GM19238 (cell line): Measurements from ENCODE around the gene SMCO4.

ENCODE experiments used
- DNase-seq: peaks from one replicate; pipeline ENCODE4 v3.0.0; 2011; ENCODE audit warnings: low spot score; ENCODE audit not compliant: insufficient read length

SMCO4 gene

DNA sequence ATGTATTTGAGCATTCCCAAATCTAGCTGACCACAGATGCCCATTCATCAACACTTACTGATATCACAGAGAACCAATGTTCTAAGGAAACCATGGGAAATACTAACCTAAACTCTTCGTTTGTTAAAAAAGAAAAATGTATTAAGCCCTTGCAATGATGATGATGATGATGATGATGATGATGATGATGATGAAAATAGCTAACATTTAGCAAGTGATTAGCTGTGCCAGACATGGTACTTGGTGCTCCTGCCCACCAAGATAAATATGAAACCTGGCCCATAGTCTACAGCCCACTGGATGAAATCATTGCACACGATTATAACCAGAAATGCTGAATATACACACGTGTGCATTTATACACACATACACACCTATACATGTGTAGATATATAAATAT lies 37.5 kb downstream of the SMCO4 start:
- no peak for DNase-seq

DNA sequence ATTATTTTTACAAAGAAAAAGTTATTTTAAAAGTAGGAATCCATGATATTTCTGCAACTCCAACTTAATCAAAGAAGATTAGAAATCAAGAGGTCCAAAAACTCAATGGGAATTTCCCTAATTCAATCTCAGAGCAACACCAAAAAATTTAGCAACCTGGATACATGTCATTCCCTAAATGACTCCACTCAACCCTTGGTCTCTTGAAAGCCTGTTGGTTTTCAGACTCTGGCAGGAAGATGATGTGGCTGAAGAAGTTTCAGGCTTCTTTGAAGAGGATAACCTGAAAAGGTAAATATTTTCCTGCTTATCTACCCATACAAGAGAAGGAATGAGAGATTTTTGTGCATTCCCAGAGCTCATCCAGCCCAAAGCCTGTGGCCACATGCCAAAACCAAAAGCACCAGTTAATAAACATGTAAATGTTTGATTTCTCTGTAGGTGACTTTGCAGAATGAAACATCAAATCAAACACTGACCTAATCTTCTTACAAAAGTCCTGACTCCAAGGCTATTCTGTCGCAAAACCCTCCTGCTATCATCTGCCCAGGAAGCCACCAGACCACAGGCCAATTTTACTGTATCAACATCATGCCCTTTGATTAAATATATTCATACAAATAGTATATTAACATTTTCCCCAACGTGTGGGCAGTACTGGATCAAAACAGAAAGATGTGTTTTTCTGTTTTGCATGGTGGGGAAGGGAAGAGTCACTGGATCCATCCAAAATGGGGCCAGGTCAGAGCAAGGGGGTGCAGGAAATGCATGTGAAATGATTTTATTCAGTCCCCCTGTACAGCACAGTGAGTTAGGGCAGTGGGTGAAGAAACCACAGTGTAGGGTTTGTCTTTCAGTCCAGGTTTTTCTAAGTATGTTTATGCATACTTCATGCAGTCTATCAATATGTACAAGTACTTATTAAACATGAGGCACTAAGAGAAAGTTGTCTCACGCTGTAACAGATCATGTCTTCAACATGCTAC lies 38.8 kb downstream of the SMCO4 start:
- DNase-seq = no peak

DNA sequence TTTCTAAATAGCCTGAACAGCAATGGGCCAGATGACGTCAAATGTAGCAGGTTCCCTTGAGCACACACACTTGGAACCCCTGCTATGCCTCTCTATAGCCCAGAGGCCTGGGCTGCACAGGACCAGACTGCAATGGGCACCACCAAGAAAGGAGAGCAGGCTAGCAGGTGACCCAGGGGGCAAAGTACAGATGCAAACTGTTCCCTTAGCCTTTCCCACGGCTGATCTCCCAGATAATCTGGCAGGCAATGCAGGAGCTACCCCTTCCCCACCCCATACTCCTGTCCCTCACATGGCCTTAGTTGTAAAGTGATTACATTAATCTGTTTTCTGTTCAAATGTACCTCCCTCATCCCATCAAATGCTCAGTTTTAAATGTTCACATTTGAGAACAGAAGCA lies 41.3 kb downstream of the SMCO4 start:
- no peak for DNase-seq

DNA sequence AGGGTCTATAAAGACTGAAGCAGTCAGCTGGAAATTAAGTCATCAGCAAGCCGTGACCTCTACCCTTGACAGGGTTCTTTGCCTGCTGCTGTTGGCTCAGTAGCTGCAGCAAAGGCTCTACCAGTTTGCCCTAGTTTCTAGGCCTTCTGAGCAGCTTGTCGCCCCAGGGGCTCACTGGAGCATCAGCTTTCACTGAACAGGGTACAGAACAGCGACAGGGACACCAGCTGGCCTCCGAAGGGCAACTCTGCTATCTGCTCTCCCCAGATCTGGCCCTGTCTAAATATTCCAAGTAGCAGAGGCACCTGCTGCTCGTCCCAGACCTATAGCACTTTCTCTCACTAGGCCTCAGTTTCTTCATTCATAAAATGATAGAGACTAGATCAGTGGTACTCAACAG lies 42.4 kb downstream of the SMCO4 start:
- no peak for DNase-seq

DNA sequence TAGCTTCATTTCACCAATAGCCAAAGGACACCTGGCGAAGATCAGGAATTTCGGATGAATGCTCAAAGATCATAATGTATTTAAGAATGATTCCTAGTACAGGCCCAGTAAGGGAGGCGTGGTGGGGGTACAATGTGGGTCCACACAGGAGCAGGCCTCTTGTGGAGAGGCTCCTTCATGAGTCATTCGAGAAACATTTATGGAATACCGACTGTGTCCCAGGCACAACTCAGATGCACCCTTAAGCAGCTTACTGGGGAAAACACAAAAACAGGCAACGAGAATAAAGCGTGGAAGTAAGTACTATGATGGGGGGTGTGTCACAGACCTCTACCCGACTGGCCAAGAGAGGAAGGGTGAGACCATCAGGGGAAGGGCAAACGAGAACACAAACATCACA lies 44.5 kb downstream of the SMCO4 start:
- DNase-seq = no peak

DNA sequence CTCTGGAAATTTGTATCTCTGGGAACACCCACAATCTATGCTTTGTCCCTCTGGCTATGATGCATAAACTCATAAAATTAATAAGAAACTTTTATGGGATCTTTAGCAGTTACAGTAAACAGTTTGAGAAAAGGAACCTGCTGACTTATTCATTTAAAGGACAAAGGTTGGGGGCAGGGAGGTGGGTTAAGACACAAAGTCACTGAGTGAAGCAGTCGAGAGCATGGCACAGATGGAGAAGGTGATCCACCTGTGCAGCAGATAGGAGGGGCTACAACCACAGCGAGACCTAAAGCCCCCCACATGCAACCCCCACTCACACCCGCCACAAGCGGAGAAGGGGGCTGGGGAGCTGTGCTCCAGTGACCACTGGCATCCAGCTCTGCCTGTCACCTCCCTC lies 45.0 kb downstream of the SMCO4 start:
- DNase-seq = no peak

DNA sequence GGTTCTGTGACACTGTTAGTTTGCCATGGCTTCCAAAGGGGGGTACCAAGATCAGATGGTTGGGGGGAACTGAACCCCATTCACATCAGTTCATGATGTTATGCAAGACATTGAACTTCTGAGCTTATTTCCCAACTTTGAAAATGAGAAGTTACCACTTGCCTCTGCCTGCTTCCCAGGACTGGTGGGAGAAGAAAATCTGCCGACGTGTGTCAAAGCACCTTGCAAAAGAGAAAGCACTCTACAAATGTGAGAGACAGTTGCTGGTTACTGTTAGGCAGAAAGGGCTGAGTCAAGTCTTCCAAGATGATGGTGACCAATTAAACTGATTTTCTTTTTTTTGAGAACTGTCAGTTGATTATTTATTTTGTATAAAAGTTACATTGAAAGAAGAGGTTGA lies 45.6 kb downstream of the SMCO4 start:
- DNase-seq = no peak

DNA sequence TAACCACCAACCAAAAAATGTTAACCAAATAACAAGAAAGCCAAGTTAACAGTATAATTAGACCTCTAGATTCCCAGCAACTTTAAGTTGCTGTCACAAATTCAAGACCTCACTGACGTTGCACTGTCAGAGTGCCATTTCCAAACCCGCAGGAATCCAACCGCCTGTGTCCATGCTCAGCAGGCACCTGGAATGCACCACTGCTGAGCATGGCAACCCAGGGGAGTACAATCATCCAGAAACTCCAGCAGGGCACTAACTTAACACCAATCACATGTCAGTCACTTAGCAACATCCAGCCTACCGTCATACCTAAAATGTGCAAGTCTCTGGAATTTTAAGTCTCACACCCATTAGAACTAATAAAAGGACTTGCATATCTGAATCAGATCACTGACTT lies 48.8 kb downstream of the SMCO4 start:
- no peak for DNase-seq

DNA sequence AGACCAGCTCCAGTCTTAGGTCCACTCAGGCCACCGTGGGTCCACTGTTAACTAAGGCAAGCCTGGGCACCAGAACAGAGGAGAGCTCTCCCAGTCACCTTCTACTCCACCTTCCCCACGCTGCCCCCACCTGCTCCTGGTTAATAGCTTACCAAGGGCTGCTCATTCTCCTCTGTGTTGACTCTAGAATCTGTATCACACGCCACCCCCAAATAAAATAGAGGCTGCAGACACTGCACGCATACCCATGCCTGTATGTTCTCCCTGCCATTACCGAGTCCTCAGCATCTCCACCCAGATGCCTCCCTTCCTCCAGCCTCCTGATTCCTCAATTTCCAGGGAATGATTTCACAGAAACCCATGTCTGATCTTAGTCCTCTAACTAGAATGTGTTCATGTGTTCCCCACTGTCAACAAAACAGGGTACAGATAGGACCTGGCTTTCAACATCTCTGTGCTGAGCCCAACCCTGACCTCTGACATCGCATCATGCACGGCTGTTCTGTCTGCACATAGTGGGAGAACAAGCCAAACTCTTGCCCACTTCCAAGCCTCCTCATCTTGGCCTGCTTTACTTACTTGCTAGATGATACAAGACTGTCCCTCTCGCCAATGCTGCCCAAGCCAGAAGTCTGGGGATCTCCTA lies 49.8 kb downstream of the SMCO4 start:
- DNase-seq = no peak

DNA sequence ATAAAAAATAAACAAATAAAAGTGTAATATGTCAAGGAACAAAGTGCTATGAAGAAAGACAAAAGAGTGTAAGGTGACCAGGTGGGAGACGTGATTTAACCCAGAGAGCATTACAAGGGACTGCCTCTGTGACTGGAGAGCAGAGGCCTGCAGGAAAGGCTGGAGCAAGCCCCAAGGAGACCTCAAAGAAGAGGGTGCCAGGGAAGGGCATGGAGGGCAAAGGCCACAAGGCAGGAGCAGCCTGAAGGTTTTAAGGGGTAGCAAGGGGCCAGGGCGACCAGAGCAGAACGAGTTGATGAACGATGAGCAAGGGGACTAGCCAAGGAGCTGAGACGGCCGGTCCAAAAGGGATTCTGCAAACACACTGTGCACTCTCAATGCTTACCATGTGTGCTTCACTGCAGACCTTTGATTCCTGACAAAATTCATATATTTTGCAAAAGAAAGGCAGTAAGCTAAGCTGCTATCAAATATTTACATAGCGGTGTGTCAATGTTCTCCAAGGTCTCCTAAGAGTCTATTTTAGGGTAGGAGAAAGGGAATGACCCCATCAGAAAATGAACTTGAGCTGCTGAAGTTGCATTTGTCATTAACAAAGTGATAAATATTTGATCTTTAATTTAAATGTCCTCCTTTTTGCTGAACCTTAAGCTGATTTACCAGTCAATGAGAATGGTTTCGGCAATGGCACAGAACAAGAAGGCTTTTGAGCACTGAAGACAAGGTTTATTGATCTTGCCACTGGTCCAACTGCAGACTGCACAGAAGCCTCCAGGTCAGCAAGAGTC lies 50.5 kb downstream of the SMCO4 start:
- no peak for DNase-seq

DNA sequence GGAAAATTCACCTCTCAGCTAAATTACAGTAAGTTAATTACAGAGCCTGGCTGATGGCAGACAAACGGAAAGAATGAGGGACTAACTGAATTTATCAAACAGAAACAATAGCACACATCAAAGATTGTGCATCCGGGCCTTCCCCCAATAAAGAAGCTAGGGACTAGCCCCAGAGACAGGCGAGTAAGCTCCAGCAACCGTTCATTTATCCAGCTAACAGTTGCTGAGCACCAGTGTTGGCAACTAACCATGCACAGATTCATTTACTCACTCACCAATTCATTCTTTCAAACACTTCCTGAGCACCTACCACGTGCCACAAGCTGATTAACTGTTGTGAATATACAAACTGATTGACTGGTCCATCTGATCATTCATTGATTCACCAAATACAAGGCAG lies 51.2 kb downstream of the SMCO4 start:
- DNase-seq = no peak

DNA sequence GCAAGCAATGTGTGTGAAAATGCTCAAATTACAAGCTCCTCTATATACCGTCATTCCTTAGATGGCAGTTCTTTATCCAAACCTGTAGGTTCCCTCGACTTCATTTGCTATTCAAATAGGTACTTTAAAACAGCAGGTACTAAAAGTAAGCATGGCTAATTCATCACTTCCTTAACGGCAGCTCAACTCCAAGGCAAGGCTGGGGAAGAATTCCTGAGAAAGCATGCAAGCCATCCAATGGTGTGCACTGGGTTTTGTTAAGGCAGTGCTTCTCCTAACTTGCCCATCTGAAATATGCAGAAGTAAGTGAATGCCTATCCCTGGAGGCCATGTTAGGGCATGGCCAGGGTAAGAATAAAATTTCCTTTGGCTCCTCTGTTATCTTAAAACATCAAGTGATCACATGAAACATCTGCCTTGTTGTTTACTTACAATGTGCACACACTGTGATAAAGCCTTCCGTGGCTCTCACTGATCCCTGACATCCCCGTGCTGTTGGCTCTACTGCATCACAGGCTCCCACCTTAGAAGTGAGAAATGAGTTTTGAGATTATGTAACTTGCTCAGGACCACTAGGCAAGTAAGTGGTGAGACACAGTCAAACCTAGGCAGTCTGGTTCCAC lies 52.1 kb downstream of the SMCO4 start:
- DNase-seq = no peak

DNA sequence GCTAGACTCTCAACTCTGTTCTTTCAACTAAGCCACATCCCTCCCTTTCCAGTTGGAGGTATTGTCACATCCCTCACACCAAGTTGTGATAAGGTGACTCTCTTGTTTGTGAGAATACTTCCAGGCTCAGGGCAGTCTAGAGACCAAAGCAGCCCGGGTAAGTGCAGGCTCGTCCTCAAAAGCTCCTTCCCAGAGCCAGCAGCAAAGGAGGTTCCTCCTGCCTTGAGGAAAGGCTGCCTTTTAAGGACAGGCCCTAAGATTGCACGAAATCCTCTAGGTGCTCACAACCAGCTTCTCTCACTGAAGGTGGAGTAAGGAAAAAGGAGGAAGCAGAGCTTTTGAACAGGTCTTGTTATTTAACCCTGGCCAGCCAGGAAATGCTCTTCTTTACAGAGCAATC lies 53.4 kb downstream of the SMCO4 start:
- no peak for DNase-seq

DNA sequence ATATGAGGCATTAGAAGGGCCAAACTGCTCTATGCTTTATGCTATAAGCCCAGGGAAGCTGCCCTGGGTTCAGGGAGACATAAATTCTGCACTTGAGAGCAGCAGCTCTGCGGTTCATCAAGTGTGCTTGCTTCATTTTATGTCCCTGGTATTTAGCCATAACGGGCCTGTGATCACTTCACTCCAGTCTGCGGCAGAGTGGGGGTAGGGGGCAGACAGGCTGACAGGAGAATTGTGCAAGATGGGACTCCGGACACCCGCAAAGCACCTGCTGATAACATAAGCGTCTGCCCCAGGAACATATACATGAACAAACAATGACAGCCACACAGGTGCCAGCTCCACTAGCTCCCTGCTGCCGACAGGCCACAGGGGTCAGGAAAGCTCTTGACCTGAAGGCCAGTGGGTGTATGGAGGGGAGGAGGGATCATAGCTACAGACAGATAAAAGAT lies 56.1 kb downstream of the SMCO4 start:
- DNase-seq = no peak

DNA sequence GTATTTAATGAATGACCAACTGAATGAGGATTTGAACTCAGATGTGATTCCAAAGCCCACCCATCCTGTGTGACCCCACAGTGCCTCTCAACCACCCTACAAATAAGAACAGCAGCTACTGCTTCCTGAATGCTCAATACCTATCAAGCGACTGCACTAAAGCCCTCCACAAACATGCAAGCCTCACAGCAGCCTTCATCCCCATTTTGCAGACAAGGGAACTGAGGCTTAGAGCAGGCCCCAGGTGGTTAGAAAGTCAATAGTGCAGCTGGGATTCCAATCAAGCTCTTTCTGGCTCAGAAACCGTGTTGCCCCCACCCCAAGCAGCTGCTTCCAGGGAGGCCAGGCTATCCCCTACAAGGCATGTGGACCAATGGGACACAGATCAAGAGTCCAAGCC lies 57.2 kb downstream of the SMCO4 start:
- DNase-seq = no peak

DNA sequence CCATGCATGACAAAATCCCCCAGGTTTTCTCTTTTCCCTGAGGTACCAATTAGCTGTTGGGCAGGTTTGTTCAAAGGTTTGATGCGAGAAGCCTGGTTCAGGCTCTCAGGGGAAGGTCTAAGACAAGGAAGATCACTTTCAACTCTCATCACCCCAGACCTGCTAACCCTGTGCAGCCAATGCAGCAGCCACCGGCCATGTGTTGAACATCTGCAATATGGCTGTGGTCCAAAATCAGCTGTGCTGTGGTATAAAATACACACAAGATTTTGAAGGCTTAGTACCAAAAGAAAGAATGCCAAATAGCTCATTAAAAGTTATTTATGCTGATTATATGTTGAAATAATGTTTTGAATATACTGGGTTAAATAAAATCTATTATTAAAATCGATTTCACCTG lies 58.5 kb downstream of the SMCO4 start:
- no peak for DNase-seq

DNA sequence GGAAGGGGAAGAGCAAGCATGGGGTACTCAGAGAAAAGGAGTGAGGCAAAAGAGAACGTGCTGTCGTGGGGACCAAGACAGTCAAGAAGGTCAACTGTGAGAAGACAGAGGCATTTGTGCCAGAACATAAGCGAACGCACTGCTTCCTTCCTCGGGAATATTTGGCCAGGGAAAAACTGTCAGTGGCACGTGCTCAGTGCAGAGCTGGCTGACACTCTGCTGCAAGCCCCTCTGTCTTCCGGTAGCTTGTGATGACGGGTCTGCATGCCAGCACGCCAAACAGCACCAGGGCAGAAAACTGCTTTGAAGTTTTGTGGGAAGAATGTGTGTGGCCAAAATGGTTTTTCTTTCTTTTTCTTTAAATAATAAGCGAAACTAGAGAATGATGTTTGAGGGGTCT lies 60.6 kb downstream of the SMCO4 start:
- DNase-seq = no peak

DNA sequence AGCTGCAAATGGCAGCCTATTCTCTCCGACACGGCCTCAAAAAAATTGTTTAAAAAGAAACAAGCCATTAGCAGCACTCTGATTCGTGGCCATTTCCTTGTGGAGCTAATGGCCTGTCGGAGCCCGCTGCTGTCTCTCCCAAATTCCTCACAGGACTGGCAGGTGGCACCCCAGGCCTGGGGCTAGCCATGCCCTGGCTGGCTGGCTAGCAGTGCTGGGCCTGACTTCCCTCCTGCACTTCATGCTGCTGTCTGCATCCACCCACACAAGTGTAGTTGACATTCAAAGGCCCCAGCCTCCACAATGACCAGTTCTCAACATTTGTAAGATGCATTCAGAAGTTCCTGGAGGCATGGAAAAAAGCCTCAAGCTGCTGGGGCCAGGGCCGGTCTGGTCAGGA lies 61.5 kb downstream of the SMCO4 start:
- DNase-seq = no peak

DNA sequence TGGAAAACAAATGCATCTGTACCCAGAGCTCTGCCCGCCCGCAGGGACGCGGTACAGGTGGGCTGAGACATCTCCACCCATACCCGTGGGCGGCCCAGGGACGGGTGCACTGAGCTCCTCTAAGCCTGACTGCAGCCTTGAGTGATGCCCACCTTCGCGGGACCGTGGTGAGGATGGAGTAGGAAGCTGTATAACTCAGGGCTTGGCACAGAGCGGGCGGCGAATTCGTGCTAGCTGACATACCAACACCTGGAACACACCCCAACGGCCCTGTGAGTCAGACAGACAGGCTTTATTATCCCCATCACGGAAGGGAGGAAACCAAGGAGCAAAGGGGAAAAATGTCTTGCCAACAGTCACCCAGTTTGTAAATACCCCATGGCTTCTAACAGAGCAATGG lies 61.9 kb downstream of the SMCO4 start:
- no peak for DNase-seq

DNA sequence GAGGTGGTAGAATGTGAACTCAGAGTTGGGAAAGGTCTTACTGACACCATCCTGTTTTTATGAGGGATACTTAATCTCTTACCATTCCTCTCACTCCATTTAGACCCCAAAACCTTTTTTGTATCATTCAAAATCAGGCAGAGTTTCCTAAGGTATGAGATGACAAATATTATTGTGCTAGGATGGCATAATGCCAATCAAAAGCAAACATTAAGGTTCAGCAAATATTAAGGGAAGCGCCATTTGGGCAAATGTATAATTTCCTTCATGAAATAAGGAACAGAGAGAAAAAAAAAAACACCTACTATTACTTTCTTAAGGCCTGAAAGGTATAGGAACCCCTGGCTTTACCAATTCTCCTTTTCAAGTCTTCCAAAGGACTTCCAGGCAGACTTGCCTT lies 62.4 kb downstream of the SMCO4 start:
- no peak for DNase-seq

DNA sequence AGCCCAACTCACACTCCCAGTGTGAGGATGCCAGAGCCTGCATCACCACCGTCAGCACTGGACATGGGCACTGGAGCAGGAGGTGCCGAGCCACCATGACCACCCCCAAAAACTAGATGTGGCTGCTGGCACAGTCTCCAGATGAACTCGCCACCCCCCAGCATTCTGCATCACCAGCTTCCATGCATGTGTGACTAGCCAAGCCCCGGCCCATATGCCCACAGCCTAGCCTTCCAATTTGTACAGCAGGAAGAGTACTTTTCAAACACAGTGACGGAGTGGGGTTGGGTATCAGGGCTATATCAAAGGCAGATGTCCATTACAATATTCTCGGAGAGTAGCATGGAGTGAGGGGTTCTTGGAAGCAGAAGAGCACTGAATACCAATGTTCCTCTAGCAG lies 62.9 kb downstream of the SMCO4 start:
- DNase-seq = no peak

DNA sequence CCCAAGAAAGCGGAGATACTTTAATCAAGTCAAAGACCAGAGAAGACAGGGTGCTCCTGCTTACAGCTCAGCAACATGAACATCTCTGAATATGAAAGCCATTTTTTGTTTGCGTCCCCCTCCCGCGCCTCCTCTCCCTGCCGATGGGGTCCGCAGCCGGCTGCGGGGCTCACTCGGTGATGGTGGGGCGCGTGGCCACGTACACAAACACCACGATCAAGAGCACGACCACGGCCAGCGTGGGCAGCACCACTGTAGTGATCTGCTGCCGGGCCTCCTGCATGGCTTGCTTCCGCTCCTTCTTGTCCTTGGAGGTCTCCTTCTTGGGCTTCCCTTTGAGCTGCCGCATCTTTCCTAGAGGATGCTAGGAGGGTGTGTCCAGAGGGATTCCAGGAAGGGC lies 64.3 kb downstream of the SMCO4 start:
- no peak for DNase-seq
